GM21529 (cell line): ENCODE measurements around the gene NUP62CL.

ENCODE experiments used
- ATAC-seq: cut with Tn5 transposase; IDR thresholded peaks from one replicate; pipeline ENCODE4 v1.9.1; 2021; ENCODE audit not compliant: unreplicated experiment

The NUP62CL gene

DNA sequence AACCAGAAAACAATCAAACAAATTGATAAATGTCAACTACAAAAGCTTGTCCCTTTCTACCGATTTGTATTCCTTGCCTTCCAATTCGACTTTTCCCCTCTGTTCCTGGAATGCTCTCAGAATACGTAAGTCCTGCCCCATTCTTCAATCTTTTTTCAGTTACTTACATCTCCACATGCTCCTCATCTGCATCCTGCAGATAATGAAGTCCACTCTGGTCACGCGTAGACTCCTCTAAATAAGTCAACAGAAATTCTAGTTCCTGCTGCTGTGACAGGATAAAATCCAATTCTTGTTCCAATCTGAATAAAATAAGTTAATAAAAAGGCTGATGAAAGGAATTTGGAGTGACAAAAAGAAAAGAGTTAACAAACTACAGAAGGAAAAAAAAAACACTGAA lies 53.2 kb downstream of the NUP62CL start:
- ATAC-seq = no peak

- no peak for ATAC-seq
Observed at GRCh38 chrX:107146670-107147069, 59.6 kb downstream of the NUP62CL start.

- ATAC-seq = no peak
Observed at GRCh38 chrX:107135965-107136307, 70.3 kb downstream of the NUP62CL start.

DNA sequence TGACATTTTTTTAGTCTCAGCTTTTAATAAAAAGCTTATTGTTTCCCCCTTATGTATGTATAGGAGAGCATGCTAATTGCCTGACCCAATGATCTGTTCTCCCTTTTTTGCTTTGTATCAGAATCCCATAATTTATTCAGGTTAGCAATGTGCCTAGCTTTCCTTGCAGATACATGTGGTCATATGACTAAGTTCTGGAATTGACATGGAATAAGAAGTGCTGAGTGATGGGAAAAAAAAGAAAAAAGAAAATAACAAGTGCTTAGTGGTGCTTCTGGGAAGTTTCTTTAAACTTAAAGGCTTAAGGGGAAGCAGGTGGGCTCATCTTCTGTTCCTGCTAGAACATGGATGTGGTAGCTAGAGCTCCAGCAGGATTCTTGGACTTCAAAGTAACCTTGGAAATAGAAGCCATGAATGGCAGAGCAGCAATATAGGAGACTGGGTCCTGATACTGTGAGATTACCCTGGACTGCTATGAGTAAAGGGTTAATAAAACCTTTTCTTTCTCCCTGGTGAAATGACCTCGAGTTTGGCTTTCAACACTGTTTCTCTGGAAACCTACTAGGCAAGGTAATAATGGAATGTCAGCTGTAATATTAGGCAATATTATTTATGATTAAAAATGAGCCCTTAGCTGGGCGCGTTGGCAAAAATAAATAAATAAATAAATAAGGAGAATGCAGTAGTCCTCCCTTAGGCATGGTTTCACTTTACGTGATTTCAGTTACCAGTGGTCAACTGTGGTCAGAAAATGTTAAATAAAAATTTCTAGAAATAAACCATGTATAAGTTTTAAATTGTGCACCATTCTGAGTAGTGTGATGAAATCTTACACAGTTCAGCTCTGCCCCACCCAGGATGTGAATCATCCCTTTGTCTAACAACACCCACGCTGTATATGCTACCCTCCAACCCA lies 70.9 kb downstream of the NUP62CL start:
- ATAC-seq = no peak

DNA sequence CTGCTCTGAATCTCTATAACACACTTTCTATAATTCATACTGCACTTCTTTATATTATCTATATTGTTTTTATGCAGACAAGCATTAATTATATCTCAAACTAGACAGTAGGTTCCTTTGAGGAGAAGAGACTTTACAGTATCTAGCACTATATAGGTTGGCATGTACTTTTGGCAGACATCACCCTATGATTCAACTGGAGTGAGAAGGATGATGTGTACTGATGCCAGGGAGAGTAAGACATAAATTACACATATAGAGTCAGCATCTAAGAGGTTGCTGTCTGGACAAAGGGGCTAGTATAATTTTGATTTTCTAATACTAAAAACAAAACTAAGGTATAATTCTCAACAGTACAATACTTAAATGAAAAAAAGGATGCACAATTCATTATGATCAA lies 82.5 kb downstream of the NUP62CL start:
- no peak for ATAC-seq

- ATAC-seq = no peak
Observed at GRCh38 chrX:107119283-107119682, 87.0 kb downstream of the NUP62CL start.

DNA sequence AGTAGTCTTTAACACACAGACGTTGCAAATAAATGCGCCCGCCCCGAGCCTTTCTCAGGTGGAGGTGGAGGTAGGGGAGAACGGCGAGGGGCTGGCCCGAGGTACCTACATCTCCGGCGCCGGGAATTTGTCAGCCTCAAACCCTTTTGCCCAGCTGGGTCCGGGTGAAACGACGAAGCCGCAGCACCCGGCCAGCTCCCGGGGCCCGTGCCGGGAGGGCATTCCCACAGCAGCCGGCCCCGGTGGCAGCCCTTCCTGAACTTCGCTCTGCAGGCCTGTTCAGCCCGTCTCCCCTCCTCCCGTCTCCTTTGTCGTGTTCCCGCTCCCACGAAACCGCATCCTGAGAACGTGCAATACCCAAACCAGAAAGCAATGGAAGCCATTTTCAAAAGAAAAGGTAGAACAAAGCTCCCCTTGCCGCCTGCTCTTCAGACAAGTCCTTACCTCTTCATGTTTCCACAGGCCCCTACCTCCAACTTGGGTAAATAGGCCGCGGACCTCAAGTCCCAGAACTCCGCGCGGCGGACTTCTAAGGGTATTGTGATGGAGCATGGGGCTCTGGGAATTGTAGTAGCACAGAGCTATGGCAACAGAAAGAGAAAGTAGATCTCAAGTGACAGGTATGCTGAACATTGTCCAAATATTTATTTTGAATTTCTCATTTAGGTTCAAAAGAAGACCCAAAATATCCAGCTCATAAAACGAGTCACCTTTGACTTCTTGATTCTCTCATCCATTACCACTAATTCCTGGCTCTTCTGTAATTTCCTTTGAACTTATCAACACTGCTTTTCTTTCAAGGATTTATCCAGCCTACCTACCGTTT lies 87.7 kb downstream of the NUP62CL start, which contains the start of gene RBM41:
Gene RBM41, minus strand, starts transcription at position 501 of the 826 bp plus-strand sequence. Its CDS starts 49 bp downstream, at position 452.
- peak; percentile 100 for ATAC-seq

GRCh38 chrX:107117993-107118321 lies 88.3 kb downstream of the NUP62CL start:
- no peak for ATAC-seq

- no peak for ATAC-seq
Observed at GRCh38 chrX:107107459-107107858, 98.8 kb downstream of the NUP62CL start.

- ATAC-seq = no peak
Observed at GRCh38 chrX:107102980-107103379, 103.3 kb downstream of the NUP62CL start.

GRCh38 chrX:107076158-107076557 lies 130.1 kb downstream of the NUP62CL start:
- ATAC-seq = no peak
